ENCODE data around the gene GFOD1.

GFOD1 gene

DNA sequence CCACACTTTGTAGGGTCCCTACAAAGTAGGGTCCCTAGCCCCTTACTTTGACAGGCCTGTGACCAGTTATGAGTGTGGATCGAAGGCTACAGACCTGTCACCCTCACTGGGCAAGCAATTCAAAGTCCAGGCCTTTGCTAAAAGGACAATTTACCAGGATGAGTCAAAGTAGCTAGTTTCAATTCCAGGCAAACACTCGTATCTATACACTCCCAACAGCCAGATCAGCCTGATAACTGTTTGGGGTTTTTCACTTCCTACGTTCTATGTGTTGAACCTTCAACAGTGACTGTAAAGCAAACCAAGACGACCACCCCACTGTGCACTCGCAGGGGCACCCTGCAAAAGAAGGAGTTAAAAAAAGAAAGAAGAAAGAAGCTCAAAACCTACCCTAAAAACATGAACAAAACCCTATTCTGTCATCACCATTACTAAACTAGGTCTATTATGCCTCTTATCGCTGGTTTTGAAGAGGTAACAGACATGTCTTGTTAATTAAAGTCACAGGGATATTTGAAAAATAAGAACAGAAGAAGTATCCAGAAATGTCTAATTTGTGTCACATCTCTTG is 3.2 kb downstream of the GFOD1 start:
- no peak for DNase-seq (ENCODE audit: extremely low read depth, low read depth)
- TF ChIP-seq, protein P1, sequence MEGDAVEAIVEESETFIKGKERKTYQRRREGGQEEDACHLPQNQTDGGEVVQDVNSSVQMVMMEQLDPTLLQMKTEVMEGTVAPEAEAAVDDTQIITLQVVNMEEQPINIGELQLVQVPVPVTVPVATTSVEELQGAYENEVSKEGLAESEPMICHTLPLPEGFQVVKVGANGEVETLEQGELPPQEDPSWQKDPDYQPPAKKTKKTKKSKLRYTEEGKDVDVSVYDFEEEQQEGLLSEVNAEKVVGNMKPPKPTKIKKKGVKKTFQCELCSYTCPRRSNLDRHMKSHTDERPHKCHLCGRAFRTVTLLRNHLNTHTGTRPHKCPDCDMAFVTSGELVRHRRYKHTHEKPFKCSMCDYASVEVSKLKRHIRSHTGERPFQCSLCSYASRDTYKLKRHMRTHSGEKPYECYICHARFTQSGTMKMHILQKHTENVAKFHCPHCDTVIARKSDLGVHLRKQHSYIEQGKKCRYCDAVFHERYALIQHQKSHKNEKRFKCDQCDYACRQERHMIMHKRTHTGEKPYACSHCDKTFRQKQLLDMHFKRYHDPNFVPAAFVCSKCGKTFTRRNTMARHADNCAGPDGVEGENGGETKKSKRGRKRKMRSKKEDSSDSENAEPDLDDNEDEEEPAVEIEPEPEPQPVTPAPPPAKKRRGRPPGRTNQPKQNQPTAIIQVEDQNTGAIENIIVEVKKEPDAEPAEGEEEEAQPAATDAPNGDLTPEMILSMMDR (IDR thresholded peaks at IDR 0.05; ENCODE audit: low read depth, low read length): no peak

DNA sequence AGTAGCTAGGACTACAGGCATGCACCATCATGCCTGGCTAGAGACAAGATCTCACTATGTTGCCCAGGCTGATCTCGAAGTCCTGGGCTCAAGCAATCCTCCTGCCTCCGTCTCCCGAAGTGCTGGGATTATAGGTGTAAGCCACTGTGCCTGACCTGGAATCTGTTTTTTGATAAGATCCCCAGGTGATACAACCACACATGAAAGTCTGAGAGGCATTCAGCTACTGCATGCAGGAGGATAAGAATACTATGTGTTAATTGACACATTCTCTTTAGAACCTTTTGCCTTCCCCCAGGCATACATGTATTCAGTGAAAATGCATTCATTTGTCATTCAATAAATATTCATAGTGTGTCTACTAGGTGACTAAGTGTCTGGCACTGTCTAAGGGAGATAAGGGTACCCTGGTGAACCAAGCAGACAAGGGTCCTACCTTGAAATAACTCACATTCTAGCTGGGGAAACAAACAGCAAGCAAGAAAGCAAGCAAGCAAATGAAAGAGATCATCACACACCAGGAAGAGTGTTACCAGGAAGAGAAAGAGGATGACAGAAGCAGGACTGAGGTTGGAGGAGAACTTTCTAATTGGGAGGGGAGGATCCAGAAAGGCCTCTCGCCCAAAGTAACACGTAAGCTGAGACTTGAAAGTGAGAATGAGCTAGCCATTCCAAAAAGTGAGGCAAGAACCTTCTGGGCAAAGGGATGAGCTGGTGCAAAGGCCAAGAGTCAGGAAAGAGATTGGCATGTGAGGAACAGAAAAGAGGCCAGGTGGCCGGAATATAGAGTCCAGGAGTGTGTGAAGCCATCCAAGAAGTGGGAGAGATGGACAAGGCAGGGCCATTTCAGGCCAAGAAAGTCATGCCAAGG is 6.5 kb downstream of the GFOD1 start:
- DNase-seq (ENCODE audit: extremely low read depth, low read depth): no peak
- TF ChIP-seq, protein P1 (IDR thresholded peaks at IDR 0.05; ENCODE audit: low read depth, low read length): no peak

DNA sequence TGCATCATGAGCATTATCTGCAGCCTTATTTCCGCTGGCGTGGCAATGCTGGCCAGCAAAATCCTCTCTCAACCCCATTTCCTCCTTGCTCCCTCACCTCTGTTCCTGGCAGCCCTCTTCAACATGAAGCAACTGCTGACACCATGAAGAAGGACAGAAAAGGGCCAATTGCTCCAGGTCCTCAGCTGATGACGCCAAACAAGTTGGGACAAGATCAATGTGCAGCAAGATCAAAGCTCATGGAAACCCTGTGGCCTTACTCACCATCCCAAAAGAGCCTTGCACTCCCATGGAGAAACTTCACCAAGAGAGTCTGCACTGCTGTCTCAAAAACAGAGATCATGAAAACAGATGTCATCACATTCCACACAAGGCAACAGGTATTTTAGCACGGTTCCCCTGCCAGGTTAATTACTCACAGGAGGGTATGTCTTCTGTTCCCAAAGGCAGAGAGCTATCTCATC is 7.4 kb downstream of the GFOD1 start:
- DNase-seq (ENCODE audit: extremely low read depth, low read depth): no peak
- TF ChIP-seq, protein P1 (IDR thresholded peaks at IDR 0.05; ENCODE audit: low read depth, low read length): no peak

DNA sequence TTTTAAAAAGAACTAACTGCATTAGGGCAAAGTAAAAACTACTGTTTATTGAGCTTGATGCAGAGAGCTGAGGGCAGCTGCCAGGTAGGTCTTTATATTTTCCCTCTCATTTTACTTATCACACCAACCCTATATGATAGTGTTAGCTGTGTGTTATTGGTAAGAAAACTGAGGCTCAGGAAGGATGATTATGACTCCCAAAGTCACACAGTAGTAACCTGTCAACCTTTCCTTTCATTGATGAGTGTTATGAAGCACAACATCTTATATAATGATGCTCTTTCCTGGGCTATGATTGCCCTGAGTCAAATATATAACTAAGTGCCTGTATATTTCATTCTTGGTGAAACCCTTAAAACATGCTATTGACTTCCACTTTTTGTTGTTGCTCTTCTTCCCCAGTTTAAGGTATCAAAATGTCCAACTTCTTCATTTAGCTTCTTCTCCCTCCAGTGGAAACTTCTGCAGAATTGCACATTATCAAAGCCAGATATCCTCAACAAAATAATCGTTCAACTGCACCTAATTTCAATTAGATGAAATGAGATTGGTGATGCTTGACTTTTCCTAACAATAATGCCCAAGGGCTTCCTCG is 8.1 kb downstream of the GFOD1 start:
- TF ChIP-seq, protein P1 (IDR thresholded peaks at IDR 0.05; ENCODE audit: low read depth, low read length): no peak
- DNase-seq (ENCODE audit: extremely low read depth, low read depth): no peak

DNA sequence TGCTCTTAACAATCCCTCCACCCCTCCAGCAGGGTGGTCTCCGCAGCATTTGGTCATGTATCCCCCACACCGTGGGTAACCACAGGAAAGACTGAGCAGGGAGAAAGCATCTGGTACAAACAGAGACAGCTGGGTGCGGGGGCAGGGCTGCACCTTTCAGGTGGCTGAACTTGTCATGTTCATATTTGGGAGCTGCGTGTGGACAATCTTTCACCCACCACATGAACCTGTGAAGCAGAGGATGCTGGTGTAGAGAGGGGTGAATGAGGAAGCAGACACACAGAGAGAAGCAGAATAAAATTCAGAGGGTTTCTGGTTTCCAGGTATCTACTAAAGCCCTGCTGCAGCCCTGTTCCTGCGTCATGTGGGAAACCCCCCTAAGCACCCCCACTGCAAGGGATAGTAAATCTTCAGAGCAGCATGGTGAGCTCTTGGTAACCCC is 8.9 kb downstream of the GFOD1 start:
- DNase-seq (ENCODE audit: extremely low read depth, low read depth): no peak
- TF ChIP-seq, protein P1 (IDR thresholded peaks at IDR 0.05; ENCODE audit: low read depth, low read length): no peak

DNA sequence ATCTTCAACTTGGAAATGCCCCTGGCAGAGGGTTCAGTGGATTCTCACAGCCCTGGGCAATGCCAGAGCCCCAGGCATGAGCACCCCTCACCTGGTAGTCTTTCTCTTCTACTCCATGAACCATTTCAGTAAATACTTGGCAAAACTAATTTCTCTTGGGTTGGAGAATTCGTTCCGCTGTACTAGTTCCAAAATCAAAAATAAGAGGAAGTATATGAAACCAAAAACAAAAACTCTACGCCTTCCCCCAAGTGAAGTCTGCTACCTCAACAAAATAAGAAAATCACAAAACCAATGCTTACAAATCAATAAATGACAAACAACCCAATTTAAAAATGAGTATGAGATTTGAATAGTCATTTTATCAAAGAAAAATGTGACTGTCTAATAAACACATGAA is 12.6 kb downstream of the GFOD1 start:
- TF ChIP-seq, protein P1 (IDR thresholded peaks at IDR 0.05; ENCODE audit: low read depth, low read length): no peak

DNA sequence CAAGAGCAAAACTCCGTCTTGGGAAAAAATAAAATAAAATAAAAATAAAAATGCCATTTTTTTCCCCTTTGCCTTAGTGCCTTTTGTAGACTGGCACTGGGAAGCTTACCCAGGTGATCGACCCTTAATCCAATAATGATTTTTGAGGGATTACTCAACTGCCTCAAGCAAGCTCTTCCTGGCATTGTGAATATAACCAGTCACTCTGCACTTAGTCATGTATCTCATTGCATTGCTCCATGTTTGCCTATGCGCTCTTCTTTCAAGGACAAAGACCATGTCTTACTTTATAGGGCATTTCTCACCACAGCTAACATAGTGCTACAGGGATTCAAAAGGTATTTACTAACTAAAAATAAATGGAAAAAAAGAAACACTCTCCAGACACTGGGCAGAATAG is 13.0 kb downstream of the GFOD1 start:
- TF ChIP-seq, protein P1 (IDR thresholded peaks at IDR 0.05; ENCODE audit: low read depth, low read length): no peak
- DNase-seq (ENCODE audit: extremely low read depth, low read depth): no peak

More for the DNA sequence above, 12.6 kb downstream of the GFOD1 start:
- DNase-seq (ENCODE audit: extremely low read depth, low read depth): no peak
